Neural progenitor cell (in vitro differentiated cells): ENCODE results near the gene ALDH3A1. TPM values are rescaled to one million over a fixed set of nuclear protein-coding genes. Genes with fewer than 3 reads are reported as not detected.

Source experiments
- DNase-seq: peaks from one replicate; pipeline ENCODE4 v3.0.0-alpha.2; 2016; ENCODE audit warnings: low spot score
- H2AFZ ChIP-seq: fragments of 200-600 bp; sonication (generic); replicated peaks from 2 replicates; pipeline ENCODE4 v1.6.1; 2016; ENCODE audit warnings: antibody characterized with exemption
- H3F3A ChIP-seq: fragments of 200-600 bp; sonication (generic); 2 replicates; pipeline ENCODE4 v1.6.1; 2016; ENCODE audit warnings: antibody characterized with exemption, low read depth
- H3K27ac ChIP-seq: fragments of 200-600 bp; sonication (generic); 2 replicates; pipeline ENCODE4 v1.5.1; 2016; ENCODE audit warnings: mild to moderate bottlenecking
- H3K27me3 ChIP-seq: fragments of 200-600 bp; sonication (generic); 2 replicates; pipeline ENCODE4 v1.6.1; 2016; ENCODE audit warnings: mild to moderate bottlenecking, moderate library complexity
- H3K36me3 ChIP-seq: fragments of 200-600 bp; sonication (generic); 2 replicates; pipeline ENCODE4 v1.5.1; 2016
- H3K4me1 ChIP-seq: fragments of 200-600 bp; sonication (generic); 2 replicates; pipeline ENCODE4 v1.6.1; 2016; ENCODE audit warnings: mixed run types
- H3K4me2 ChIP-seq: fragments of 200-600 bp; sonication (generic); 2 replicates; pipeline ENCODE4 v1.6.1; 2016
- H3K4me3 ChIP-seq: fragments of 200-600 bp; sonication (generic); 2 replicates; pipeline ENCODE4 v1.5.1; 2016
- H3K79me2 ChIP-seq: fragments of 200-600 bp; sonication (generic); 2 replicates; pipeline ENCODE4 v1.6.1; 2016; ENCODE audit warnings: low read depth
- H3K9ac ChIP-seq: fragments of 200-600 bp; sonication (generic); 2 replicates; pipeline ENCODE4 v1.6.1; 2016
- H3K9me3 ChIP-seq: fragments of 200-600 bp; sonication (generic); 2 replicates; pipeline ENCODE4 v1.5.1; 2016; ENCODE audit warnings: low read depth
- H4K20me1 ChIP-seq: fragments of 200-600 bp; sonication (generic); 2 replicates; pipeline ENCODE4 v1.6.1; 2016; ENCODE audit warnings: low read depth
- H3K27ac Mint-ChIP-seq: 3 replicates; pipeline ENCODE4 v1.8.0; 2021; ENCODE audit warnings: mixed read lengths
- H3K27me3 Mint-ChIP-seq: 2 replicates; pipeline ENCODE4 v1.8.0; 2022; ENCODE audit warnings: low read depth, mild to moderate bottlenecking, inconsistent platforms, moderate library complexity, mixed read lengths; ENCODE audit not compliant: insufficient read depth
- H3K36me3 Mint-ChIP-seq: 3 replicates; pipeline ENCODE4 v1.8.0; 2021; ENCODE audit warnings: mixed read lengths
- H3K4me1 Mint-ChIP-seq: 3 replicates; pipeline ENCODE4 v1.8.0; 2021; ENCODE audit warnings: mixed read lengths
- H3K4me3 Mint-ChIP-seq: 3 replicates; pipeline ENCODE4 v1.8.0; 2021; ENCODE audit warnings: mild to moderate bottlenecking, moderate library complexity, mixed read lengths
- H3K9me3 Mint-ChIP-seq: 3 replicates; pipeline ENCODE4 v1.8.0; 2020; ENCODE audit warnings: mixed read lengths
- EZH2 ChIP-seq: fragments of 200-600 bp; sonication (generic); IDR thresholded peaks from 2 replicates; pipeline ENCODE4 v1.6.1; 2017; ENCODE audit warnings: antibody characterized with exemption, mild to moderate bottlenecking, moderate library complexity
- EZH2phosphoT487 ChIP-seq: fragments of 200-600 bp; sonication (generic); IDR thresholded peaks from 2 replicates; pipeline ENCODE4 v1.6.1; 2017; ENCODE audit warnings: antibody characterized with exemption
- total RNA-seq: library from RNA; depleted of rRNA; stranded (reverse); fragments of >200 nt; gene quantifications from 2 replicates; pipeline ENCODE4 v1.2.3, GENCODE V29; 2015; ENCODE audit warnings: low replicate concordance
- TF ChIP-seq, protein P1 (sequence below): fragments of 200-600 bp; sonication (generic); IDR thresholded peaks from 2 replicates; pipeline ENCODE4 v1.5.1; 2017; ENCODE audit warnings: antibody characterized with exemption, mild to moderate bottlenecking

ALDH3A1 gene
- total RNA-seq, 1 donor from 2014 or later: not detected

DNA sequence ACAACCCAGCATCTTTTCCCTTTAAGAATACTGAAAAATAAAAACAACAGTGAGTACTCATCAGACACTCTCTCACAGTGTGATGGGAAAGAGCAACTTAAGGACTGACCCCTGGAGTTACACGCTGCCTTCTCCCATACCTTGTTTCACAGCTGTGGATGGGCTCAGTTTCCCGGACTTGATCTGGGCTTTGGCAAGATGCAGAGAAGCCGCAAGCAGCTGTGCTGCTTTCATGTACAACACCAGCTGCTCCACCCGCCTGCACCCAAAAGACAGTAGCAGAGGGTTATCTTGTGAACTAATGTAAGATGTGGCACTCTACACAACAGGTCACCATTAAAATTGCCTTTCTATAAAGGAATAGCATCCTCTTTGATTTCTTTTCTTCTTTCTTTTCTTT lies 32.7 kb upstream of the ALDH3A1 start:
- Histone ChIP-seq H3K27me3 (no peaks in the 10 kb centered on the region), H4K20me1 (no peaks in the 10 kb centered on the region), H3K4me2 (no peak overlapping the region), H3K79me2 (no peaks in the 10 kb centered on the region), H3K36me3 (no peaks in the 10 kb centered on the region), H3K4me3 (no peak overlapping the region), H3K9ac (no peak overlapping the region), H2AFZ (no peak overlapping the region), H3F3A (no peaks in the 10 kb centered on the region), H3K27ac (no peak overlapping the region), H3K4me1 (no peaks in the 10 kb centered on the region), H3K9me3 (no peaks in the 10 kb centered on the region)
- no peaks in the 10 kb centered on the region for H3K4me1 Mint-ChIP-seq
- DNase-seq: no peak
- H3K9me3 Mint-ChIP-seq: no peaks in the 10 kb centered on the region
- H3K4me3 Mint-ChIP-seq: no peak overlapping the region
- H3K27ac Mint-ChIP-seq: no peak overlapping the region
- no peaks in the 10 kb centered on the region for H3K27me3 Mint-ChIP-seq
- TF ChIP-seq, protein P1, sequence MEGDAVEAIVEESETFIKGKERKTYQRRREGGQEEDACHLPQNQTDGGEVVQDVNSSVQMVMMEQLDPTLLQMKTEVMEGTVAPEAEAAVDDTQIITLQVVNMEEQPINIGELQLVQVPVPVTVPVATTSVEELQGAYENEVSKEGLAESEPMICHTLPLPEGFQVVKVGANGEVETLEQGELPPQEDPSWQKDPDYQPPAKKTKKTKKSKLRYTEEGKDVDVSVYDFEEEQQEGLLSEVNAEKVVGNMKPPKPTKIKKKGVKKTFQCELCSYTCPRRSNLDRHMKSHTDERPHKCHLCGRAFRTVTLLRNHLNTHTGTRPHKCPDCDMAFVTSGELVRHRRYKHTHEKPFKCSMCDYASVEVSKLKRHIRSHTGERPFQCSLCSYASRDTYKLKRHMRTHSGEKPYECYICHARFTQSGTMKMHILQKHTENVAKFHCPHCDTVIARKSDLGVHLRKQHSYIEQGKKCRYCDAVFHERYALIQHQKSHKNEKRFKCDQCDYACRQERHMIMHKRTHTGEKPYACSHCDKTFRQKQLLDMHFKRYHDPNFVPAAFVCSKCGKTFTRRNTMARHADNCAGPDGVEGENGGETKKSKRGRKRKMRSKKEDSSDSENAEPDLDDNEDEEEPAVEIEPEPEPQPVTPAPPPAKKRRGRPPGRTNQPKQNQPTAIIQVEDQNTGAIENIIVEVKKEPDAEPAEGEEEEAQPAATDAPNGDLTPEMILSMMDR: no peak
- TF ChIP-seq EZH2 (no peak), EZH2phosphoT487 (no peak)
- peaks cover 16% of the 10 kb centered on the region for H3K36me3 Mint-ChIP-seq

DNA sequence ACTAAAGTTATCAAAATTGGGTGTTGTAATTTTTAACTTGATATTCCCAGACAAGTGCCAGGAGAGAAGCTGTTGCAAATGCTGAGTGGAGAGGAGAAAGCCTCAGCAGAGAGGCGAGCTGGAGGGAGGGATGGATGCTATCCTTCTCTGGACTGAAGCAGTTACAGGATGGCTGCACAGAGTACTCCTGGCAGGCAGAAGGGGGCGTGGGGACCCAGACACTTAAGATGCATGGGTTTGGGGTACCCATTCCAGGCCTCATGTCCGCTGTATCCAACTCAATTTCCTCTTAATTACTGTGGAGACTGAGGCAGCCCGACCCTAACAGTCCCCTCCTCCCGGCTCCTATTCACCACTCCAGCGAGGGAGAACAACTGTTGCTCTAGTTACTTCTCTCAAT lies 25.4 kb upstream of the ALDH3A1 start:
- no peak overlapping the region for H3K27ac ChIP-seq
- H3K36me3 ChIP-seq: no peaks in the 10 kb centered on the region
- H4K20me1 ChIP-seq: no peaks in the 10 kb centered on the region
- Mint-ChIP-seq H3K4me1 (no peaks in the 10 kb centered on the region), H3K36me3 (peaks cover 11% of the 10 kb centered on the region), H3K4me3 (no peak overlapping the region), H3K27me3 (peaks cover 4% of the 10 kb centered on the region), H3K27ac (no peak overlapping the region), H3K9me3 (no peaks in the 10 kb centered on the region)
- no peaks in the 10 kb centered on the region for H3K4me1 ChIP-seq
- H3F3A ChIP-seq: no peaks in the 10 kb centered on the region
- H3K79me2 ChIP-seq: no peaks in the 10 kb centered on the region
- H3K4me2 ChIP-seq: no peak overlapping the region
- H3K27me3 ChIP-seq: no peaks in the 10 kb centered on the region
- H2AFZ ChIP-seq: no peak overlapping the region
- no peak overlapping the region for H3K9ac ChIP-seq
- no peak for DNase-seq
- TF ChIP-seq EZH2 (no peak), EZH2phosphoT487 (no peak)
- TF ChIP-seq, protein P1: no peak
- no peak overlapping the region for H3K4me3 ChIP-seq
- H3K9me3 ChIP-seq: no peaks in the 10 kb centered on the region

DNA sequence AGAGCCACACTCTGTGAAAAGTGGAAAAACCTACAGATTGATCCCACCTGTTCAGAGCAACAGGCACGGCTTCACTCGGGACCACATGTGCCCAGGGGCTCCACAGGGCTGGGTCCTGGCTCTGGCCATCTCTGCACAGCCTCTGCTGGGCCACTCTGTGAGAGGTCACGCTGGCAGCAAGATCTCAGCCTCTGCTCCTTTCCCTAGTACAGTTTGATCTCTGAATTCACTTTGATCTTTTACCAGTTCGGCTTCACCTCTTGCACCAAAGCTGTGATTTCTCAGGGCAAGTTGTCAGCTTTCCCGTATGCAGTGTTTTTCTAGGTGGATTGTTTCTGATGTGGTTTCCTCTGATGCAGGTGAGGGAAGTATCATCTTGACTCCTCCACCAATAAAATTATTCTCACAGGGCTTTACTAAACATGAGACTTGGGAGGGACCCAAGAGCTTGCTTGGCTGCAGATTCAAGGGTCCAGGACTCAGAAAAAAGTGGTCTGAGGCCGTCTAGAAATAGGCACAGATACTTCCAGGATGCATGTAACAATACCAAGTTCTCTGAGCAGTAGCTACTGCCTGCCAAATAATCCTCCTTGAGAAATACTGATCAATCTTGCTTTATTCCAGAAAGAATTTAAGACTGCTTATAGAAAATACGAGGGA lies 24.0 kb upstream of the ALDH3A1 start:
- no peak for TF ChIP-seq EZH2
- TF ChIP-seq, protein P1: no peak
- TF ChIP-seq EZH2phosphoT487: no peak
- no peaks in the 10 kb centered on the region for H3K9me3 Mint-ChIP-seq

More for the DNA sequence above, 24.0 kb upstream of the ALDH3A1 start:
- peaks cover 4% of the 10 kb centered on the region for H3K27me3 Mint-ChIP-seq
- Histone ChIP-seq H3K9me3 (no peaks in the 10 kb centered on the region), H3K36me3 (no peaks in the 10 kb centered on the region), H3K9ac (no peak overlapping the region), H3K27ac (no peak overlapping the region), H3K27me3 (no peaks in the 10 kb centered on the region), H3K79me2 (no peaks in the 10 kb centered on the region), H3K4me2 (no peak overlapping the region), H4K20me1 (no peaks in the 10 kb centered on the region), H3K4me1 (no peaks in the 10 kb centered on the region), H3F3A (no peaks in the 10 kb centered on the region), H3K4me3 (no peak overlapping the region), H2AFZ (no peak overlapping the region)
- H3K36me3 Mint-ChIP-seq: peaks cover 11% of the 10 kb centered on the region
- no peak overlapping the region for H3K4me3 Mint-ChIP-seq
- no peaks in the 10 kb centered on the region for H3K4me1 Mint-ChIP-seq
- no peak overlapping the region for H3K27ac Mint-ChIP-seq
- no peak for DNase-seq
